Ectodermal cell (in vitro differentiated cells): ENCODE data around the gene KIR3DL1.
"Not testable (repeated sequence)": the region's sequence is repeated elsewhere in the genome, so short reads cannot be mapped to it uniquely, and the experiment has no call there.

Experiments
- H3K27ac ChIP-seq: 2 replicates; pipeline ENCODE4 v1.7.0; 2013; ENCODE audit warnings: mild to moderate bottlenecking, low read depth, low read length; ENCODE audit not compliant: insufficient read depth, poor library complexity, severe bottlenecking
- H3K27me3 ChIP-seq: 2 replicates; pipeline ENCODE4 v1.7.0; 2013; ENCODE audit warnings: mild to moderate bottlenecking, low read length; ENCODE audit not compliant: insufficient read depth, control insufficient read depth, poor library complexity, severe bottlenecking
- H3K36me3 ChIP-seq: one replicate; pipeline ENCODE4 v1.7.0; 2013; ENCODE audit warnings: low read length; ENCODE audit not compliant: control insufficient read depth, insufficient read depth
- H3K4me1 ChIP-seq: one replicate; pipeline ENCODE4 v1.7.0; 2013; ENCODE audit warnings: low read length; ENCODE audit not compliant: control insufficient read depth, insufficient read depth
- H3K4me3 ChIP-seq: 2 replicates; pipeline ENCODE4 v1.7.0; 2013; ENCODE audit warnings: low read depth, low read length, control low read depth; ENCODE audit not compliant: insufficient read depth
- H3K9me3 ChIP-seq: 2 replicates; pipeline ENCODE4 v1.7.0; 2013; ENCODE audit warnings: mild to moderate bottlenecking, low read length, moderate library complexity; ENCODE audit not compliant: control insufficient read depth
- WGBS, 2 experiments: methylation state at CpG; one replicate each; pipeline ENCODE4 v1.1.7; 2013; ENCODE audit warnings: missing lambda C conversion rate in 2 of 2; 5-methylcytosine and 5-hydroxymethylcytosine counted together

KIR3DL1 gene

DNA sequence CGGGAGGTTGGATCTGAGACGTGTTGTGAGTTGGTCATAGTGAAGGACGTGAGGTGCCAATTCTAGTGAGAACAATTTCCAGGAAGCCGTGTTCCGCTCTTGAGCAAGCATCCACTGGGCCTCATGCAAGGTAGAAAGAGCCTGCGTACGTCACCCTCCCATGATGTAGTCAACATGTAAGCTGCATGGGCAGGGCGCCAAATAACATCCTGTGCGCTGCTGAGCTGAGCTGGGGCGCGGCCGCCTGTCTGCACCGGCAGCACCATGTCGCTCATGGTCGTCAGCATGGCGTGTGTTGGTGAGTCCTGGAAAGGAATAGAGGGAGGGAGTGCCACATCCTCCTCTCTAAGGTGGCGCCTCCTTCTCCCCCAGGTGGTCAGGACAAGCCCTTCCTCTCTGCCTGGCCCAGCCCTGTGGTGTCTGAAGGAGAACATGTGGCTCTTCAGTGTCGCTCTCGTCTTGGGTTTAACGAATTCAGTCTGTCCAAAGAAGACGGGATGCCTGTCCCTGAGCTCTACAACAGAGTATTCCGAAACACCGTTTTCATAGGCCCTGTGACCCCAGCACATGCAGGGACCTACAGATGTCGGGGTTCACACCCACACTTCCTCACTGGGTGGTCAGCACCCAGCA is 30.1 kb upstream of the KIR3DL1 start:
- H3K36me3 ChIP-seq, H3K4me3 ChIP-seq, H3K27me3 ChIP-seq, H3K27ac ChIP-seq, H3K9me3 ChIP-seq, H3K4me1 ChIP-seq: not testable (repeated sequence)
- WGBS, 2 experiments: 83 to 84% methylated on average over 24 of the region's 24 CpGs

GRCh38 chr19:54788154-54788553 is 28.1 kb upstream of the KIR3DL1 start:
- not testable (repeated sequence) for H3K4me1 ChIP-seq, H3K36me3 ChIP-seq, H3K27me3 ChIP-seq, H3K9me3 ChIP-seq, H3K27ac ChIP-seq, H3K4me3 ChIP-seq
- 76 to 82% methylated on average over 6 of the region's 6 CpGs for WGBS, 2 experiments

GRCh38 chr19:54790711-54791110 is 25.6 kb upstream of the KIR3DL1 start:
- Histone ChIP-seq H3K27ac (no peak overlapping the region), H3K9me3 (peaks cover 2% of the 10 kb centered on the region), H3K4me3 (no peak overlapping the region), H3K36me3 (no peaks in the 10 kb centered on the region), H3K4me1 (no peaks in the 10 kb centered on the region), H3K27me3 (no peaks in the 10 kb centered on the region)
- WGBS, 2 experiments: 49 to 50% methylated on average over 5 of the region's 5 CpGs

DNA sequence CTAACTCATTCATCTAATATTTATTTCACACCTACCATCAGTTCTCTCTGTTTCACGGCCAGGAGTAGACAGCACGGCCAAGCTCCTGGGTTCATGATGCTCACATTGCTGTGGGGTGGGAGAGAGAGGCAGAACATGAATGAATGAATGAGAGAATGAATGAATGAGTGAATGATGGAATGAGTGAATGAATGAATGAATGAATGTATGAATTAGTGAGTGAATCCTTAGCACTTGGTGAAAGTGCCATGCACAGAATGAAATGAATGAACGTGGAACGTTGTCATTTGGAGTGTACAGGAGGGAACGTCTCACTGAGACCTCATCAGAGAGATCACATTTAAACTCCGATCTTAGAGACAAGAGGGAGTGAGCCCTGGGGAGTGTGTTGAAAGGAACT is 24.8 kb upstream of the KIR3DL1 start:
- Histone ChIP-seq H3K9me3 (peaks cover 2% of the 10 kb centered on the region), H3K4me3 (no peak overlapping the region), H3K36me3 (no peaks in the 10 kb centered on the region), H3K27ac (no peak overlapping the region), H3K4me1 (no peaks in the 10 kb centered on the region), H3K27me3 (no peaks in the 10 kb centered on the region)
- 83 to 89% methylated on average over 6 of the region's 6 CpGs for WGBS, 2 experiments

DNA sequence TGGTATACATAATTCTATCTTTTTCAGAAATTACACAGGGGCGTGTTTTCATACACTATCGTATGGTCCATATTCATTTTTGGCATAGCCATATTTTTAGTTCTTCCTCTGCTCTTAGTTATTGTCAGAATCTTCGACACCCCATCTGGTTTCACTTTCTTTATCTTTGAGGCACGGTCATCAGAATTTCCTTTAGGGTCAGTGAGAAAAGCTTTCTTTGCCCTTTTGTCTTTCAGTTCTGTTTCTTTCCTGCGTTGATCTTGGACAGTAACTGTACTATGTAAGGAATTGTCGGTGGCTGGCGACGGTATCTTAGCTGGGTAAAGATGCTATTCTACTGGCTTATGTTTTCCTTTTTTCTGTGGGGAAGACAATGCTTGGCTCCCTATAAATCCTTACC is 23.5 kb upstream of the KIR3DL1 start:
- Histone ChIP-seq H3K27me3 (no peaks in the 10 kb centered on the region), H3K27ac (no peak overlapping the region), H3K36me3 (no peaks in the 10 kb centered on the region), H3K4me1 (no peaks in the 10 kb centered on the region), H3K4me3 (no peak overlapping the region), H3K9me3 (peaks cover 7% of the 10 kb centered on the region)
- WGBS, 2 experiments: 73 to 75% methylated on average over 8 of the region's 8 CpGs

- WGBS, 2 experiments: 48 to 51% methylated on average over 1 of the region's 1 CpG
- Histone ChIP-seq H3K27me3 (no peaks in the 10 kb centered on the region), H3K9me3 (peaks cover 11% of the 10 kb centered on the region)
Observed at GRCh38 chr19:54795758-54796157, 20.5 kb upstream of the KIR3DL1 start.

GRCh38 chr19:54803410-54803809 is 12.9 kb upstream of the KIR3DL1 start, which contains the start of gene KIR2DL4:
TSS of gene KIR2DL4 (plus strand) at chr19:54803610. CDS start at chr19:54803652, 42 bp downstream.
- peaks cover 13% of the 10 kb centered on the region for H3K9me3 ChIP-seq
- no peaks in the 10 kb centered on the region for H3K4me1 ChIP-seq
- no peaks in the 10 kb centered on the region for H3K27me3 ChIP-seq
- 86% methylated on average over 10 of the region's 10 CpGs for WGBS, 2 experiments
- no peak within 1 kb of the TSS for H3K27ac ChIP-seq
- no peak within 1 kb of the TSS for H3K4me3 ChIP-seq
- H3K36me3 ChIP-seq: no peaks in the 10 kb centered on the region

More at GRCh38 chr19:54795758-54796157, 20.5 kb upstream of the KIR3DL1 start:
- Histone ChIP-seq H3K4me1 (no peaks in the 10 kb centered on the region), H3K27ac (no peak overlapping the region), H3K36me3 (no peaks in the 10 kb centered on the region), H3K4me3 (no peak overlapping the region)

DNA sequence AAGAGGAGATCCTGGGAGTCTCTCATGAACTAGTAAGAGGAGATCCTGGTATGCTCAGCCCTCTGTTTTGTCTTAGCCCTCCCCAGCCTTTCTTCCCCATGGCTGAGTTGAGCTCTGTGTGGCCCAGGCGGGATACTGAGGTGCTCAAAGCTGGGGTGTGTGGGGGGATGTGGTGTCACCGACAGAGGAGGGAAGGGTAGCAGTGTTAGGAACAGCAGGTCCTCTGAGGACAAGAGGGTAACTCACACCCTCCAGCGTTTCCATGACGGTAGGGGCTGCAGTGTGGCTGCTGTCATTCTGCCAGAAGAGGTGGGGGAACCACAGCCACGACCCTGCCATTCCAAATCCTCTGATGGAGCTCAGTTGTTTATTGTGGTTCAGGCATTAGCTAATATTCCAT is 12.2 kb upstream of the KIR3DL1 start:
- Histone ChIP-seq H3K27ac (no peak overlapping the region), H3K4me3 (no peak overlapping the region), H3K9me3 (peaks cover 13% of the 10 kb centered on the region), H3K27me3 (no peaks in the 10 kb centered on the region), H3K4me1 (no peaks in the 10 kb centered on the region), H3K36me3 (no peaks in the 10 kb centered on the region)
- WGBS, 2 experiments: 49 to 51% methylated on average over 5 of the region's 5 CpGs

- Histone ChIP-seq H3K4me3 (no peak overlapping the region), H3K9me3 (peaks cover 11% of the 10 kb centered on the region), H3K27me3 (no peaks in the 10 kb centered on the region), H3K4me1 (no peaks in the 10 kb centered on the region), H3K36me3 (no peaks in the 10 kb centered on the region), H3K27ac (no peak overlapping the region)
- WGBS, 2 experiments: 80 to 82% methylated on average over 10 of the region's 10 CpGs
Observed at GRCh38 chr19:54804571-54804970, 11.7 kb upstream of the KIR3DL1 start.

DNA sequence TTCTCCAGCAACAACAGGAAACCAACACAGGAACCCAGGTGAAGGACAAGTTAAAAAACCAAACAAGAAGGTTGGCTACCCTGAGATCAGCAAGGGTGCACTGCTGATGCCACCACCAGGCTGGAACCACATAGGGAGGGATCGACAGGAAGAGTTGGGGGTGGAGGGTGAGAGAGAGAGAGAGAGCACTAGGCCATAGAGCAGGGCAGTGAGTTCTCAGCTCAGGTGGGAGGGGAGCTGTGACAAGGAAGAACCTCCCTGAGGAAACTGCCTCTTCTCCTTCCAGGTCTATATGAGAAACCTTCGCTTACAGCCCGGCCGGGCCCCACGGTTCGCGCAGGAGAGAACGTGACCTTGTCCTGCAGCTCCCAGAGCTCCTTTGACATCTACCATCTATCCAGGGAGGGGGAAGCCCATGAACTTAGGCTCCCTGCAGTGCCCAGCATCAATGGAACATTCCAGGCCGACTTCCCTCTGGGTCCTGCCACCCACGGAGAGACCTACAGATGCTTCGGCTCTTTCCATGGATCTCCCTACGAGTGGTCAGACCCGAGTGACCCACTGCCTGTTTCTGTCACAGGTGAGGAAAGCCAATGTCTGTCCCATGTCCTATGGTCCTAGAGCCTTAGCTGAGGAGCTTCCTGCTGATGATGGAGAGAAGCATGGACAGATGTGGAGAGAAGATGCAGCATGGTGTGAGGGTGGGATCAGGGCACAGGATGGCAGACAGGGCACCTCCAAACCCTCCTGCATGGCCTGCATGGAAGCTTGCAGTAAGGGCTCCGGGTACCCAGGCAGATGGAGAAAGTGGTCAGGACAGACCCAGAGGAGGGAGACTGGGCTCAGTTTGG is 10.4 kb upstream of the KIR3DL1 start:
- Histone ChIP-seq H3K4me3 (no peak overlapping the region), H3K4me1 (no peaks in the 10 kb centered on the region), H3K36me3 (no peaks in the 10 kb centered on the region), H3K27me3 (no peaks in the 10 kb centered on the region), H3K9me3 (peaks cover 15% of the 10 kb centered on the region), H3K27ac (no peak overlapping the region)
- WGBS, 2 experiments: 82 to 85% methylated on average over 14 of the region's 14 CpGs
